Osteoblast (primary cell): ENCODE measurements around the gene EXOC1. TPM values are rescaled to one million over a fixed set of nuclear protein-coding genes. Genes with fewer than 3 reads are reported as not detected.

Source experiments
- DNase-seq: peaks from one replicate; pipeline ENCODE4 v3.0.0; 2011; ENCODE audit warnings: low spot score, mixed read lengths; ENCODE audit not compliant: insufficient read length; ENCODE audit errors: missing footprints
- H2AFZ ChIP-seq: 2 replicates; pipeline ENCODE4 v1.6.0; 2011; ENCODE audit warnings: mild to moderate bottlenecking, low read length
- H3K27ac ChIP-seq: 2 replicates; pipeline ENCODE4 v1.5.1; 2011; ENCODE audit warnings: mild to moderate bottlenecking, low read depth, low read length, moderate library complexity
- H3K27me3 ChIP-seq: 2 replicates; pipeline ENCODE4 v1.6.0; 2012; ENCODE audit warnings: mild to moderate bottlenecking, control low read depth, inconsistent platforms, low read length, moderate library complexity; ENCODE audit not compliant: insufficient read depth
- H3K36me3 ChIP-seq: 2 replicates; pipeline ENCODE4 v1.5.1; 2011; ENCODE audit warnings: mild to moderate bottlenecking, low read length, control low read depth, moderate library complexity; ENCODE audit not compliant: insufficient read depth
- H3K4me1 ChIP-seq: 2 replicates; pipeline ENCODE4 v1.5.1; 2011; ENCODE audit warnings: mild to moderate bottlenecking, low read length, control low read depth, moderate library complexity; ENCODE audit not compliant: insufficient read depth
- H3K4me2 ChIP-seq: 2 replicates; pipeline ENCODE4 v1.6.0; 2011; ENCODE audit warnings: mild to moderate bottlenecking, low read length; ENCODE audit not compliant: insufficient read depth
- H3K4me3 ChIP-seq: fragments of 200-600 bp; sonication (generic); 3 replicates; pipeline ENCODE4 v1.5.1; 2012; ENCODE audit warnings: mild to moderate bottlenecking, low read length, inconsistent platforms; ENCODE audit not compliant: insufficient read depth
- H3K79me2 ChIP-seq: 2 replicates; pipeline ENCODE4 v1.6.0; 2012; ENCODE audit warnings: mild to moderate bottlenecking, low read length, control low read depth, inconsistent platforms; ENCODE audit not compliant: insufficient read depth
- H3K9me3 ChIP-seq: 2 replicates; pipeline ENCODE4 v1.5.1; 2011; ENCODE audit warnings: low read depth, low read length, control low read depth
- H4K20me1 ChIP-seq: 2 replicates; pipeline ENCODE4 v1.6.0; 2012; ENCODE audit warnings: mild to moderate bottlenecking, low read length, control low read depth; ENCODE audit not compliant: insufficient read depth
- CTCF ChIP-seq: IDR thresholded peaks from 2 replicates; pipeline ENCODE4 v1.5.1; 2011; ENCODE audit warnings: mild to moderate bottlenecking, low read depth, low read length, moderate library complexity; ENCODE audit errors: extremely low read depth
- total RNA-seq: library from RNA; depleted of rRNA; stranded (reverse); fragments of >200 nt; gene quantifications from 2 replicates; pipeline ENCODE4 v1.2.3, GENCODE V29; 2012

EXOC1 gene
- total RNA-seq, 1 donor: 48.9 TPM

GRCh38 chr4:55851885-55852284 is 1.6 kb upstream of the EXOC1 start:
- H3K79me2 ChIP-seq: peaks cover 31% of the 10 kb centered on the region
- H3K4me1 ChIP-seq: peaks cover 11% of the 10 kb centered on the region
- no peaks in the 10 kb centered on the region for H3K27me3 ChIP-seq
- DNase-seq: no peak
- H3K27ac ChIP-seq: no peak overlapping the region
- no peak overlapping the region for H3K4me2 ChIP-seq
- H2AFZ ChIP-seq: no peak overlapping the region
- H3K9me3 ChIP-seq: no peaks in the 10 kb centered on the region
- no peaks in the 10 kb centered on the region for H4K20me1 ChIP-seq
- H3K36me3 ChIP-seq: no peaks in the 10 kb centered on the region
- no peak for TF ChIP-seq CTCF
- no peak overlapping the region for H3K4me3 ChIP-seq

- TF ChIP-seq CTCF: no peak
- Histone ChIP-seq H3K4me2 (peak overlapping the region; percentile 93), H3K79me2 (peaks cover 47% of the 10 kb centered on the region), H3K36me3 (no peaks in the 10 kb centered on the region), H3K4me3 (peak overlapping the region; percentile 99), H4K20me1 (no peaks in the 10 kb centered on the region), H3K4me1 (peaks cover 11% of the 10 kb centered on the region), H3K27ac (peak overlapping the region; percentile 86), H3K27me3 (no peaks in the 10 kb centered on the region), H3K9me3 (no peaks in the 10 kb centered on the region), H2AFZ (peak overlapping the region; percentile 98)
- no peak for DNase-seq
Measured at GRCh38 chr4:55854129-55854528, 681 bp downstream of the EXOC1 start.

- peaks cover 11% of the 10 kb centered on the region for H3K4me1 ChIP-seq
- no peak for DNase-seq
- no peak overlapping the region for H2AFZ ChIP-seq
- no peaks in the 10 kb centered on the region for H3K36me3 ChIP-seq
- no peaks in the 10 kb centered on the region for H4K20me1 ChIP-seq
- H3K4me3 ChIP-seq: no peak overlapping the region
- H3K9me3 ChIP-seq: no peaks in the 10 kb centered on the region
- H3K4me2 ChIP-seq: no peak overlapping the region
- H3K79me2 ChIP-seq: peaks cover 54% of the 10 kb centered on the region
- H3K27ac ChIP-seq: no peak overlapping the region
- TF ChIP-seq CTCF: no peak
- H3K27me3 ChIP-seq: no peaks in the 10 kb centered on the region
Measured at GRCh38 chr4:55857586-55857985, 4.1 kb downstream of the EXOC1 start.

- H4K20me1 ChIP-seq: no peaks in the 10 kb centered on the region
- no peak overlapping the region for H3K4me3 ChIP-seq
- peaks cover 1% of the 10 kb centered on the region for H3K4me1 ChIP-seq
- no peak for DNase-seq
- no peaks in the 10 kb centered on the region for H3K9me3 ChIP-seq
- no peak for TF ChIP-seq CTCF
- no peaks in the 10 kb centered on the region for H3K27me3 ChIP-seq
- peaks cover 42% of the 10 kb centered on the region for H3K79me2 ChIP-seq
- no peak overlapping the region for H3K4me2 ChIP-seq
- no peaks in the 10 kb centered on the region for H3K36me3 ChIP-seq
- no peak overlapping the region for H3K27ac ChIP-seq
- H2AFZ ChIP-seq: no peak overlapping the region
Measured at GRCh38 chr4:55859711-55860110, 6.3 kb downstream of the EXOC1 start.
